Measurements from ENCODE around the gene TRIM75.

GRCh38 chr4:165094873-165095272, 41.2 kb downstream of the TRIM75 start:
- TF ChIP-seq EZH2 (IDR thresholded peaks at IDR 0.05; ENCODE audit: insufficient read depth, poor library complexity, severe bottlenecking): no peak
- no peak for TF ChIP-seq EZH2phosphoT487 (IDR thresholded peaks at IDR 0.05; ENCODE audit: insufficient read depth, low read depth)

All from GM23248 (cell line).